KOPT-K1 (cell line): ENCODE measurements around the gene PLXNB2.
"Not testable (repeated sequence)": the region's sequence is repeated elsewhere in the genome, so short reads cannot be mapped to it uniquely, and the experiment has no call there.

Experiments
- H3K27ac ChIP-seq: fragments of 200-600 bp; sonication (generic); 2 replicates; pipeline ENCODE4 v1.5.1; 2016; ENCODE audit warnings: antibody characterized with exemption, mild to moderate bottlenecking, low read depth, low read length; ENCODE audit not compliant: poor library complexity, severe bottlenecking
- H3K36me3 ChIP-seq: fragments of 200-600 bp; sonication (generic); 2 replicates; pipeline ENCODE4 v1.5.1; 2017; ENCODE audit warnings: antibody characterized with exemption, mild to moderate bottlenecking, low read length, moderate library complexity; ENCODE audit not compliant: insufficient read depth
- H3K9me3 ChIP-seq: fragments of 200-600 bp; sonication (generic); 2 replicates; pipeline ENCODE4 v1.5.1; 2017; ENCODE audit warnings: antibody characterized with exemption, low read length, mild to moderate bottlenecking; ENCODE audit not compliant: insufficient read depth, poor library complexity, severe bottlenecking

The PLXNB2 gene

DNA sequence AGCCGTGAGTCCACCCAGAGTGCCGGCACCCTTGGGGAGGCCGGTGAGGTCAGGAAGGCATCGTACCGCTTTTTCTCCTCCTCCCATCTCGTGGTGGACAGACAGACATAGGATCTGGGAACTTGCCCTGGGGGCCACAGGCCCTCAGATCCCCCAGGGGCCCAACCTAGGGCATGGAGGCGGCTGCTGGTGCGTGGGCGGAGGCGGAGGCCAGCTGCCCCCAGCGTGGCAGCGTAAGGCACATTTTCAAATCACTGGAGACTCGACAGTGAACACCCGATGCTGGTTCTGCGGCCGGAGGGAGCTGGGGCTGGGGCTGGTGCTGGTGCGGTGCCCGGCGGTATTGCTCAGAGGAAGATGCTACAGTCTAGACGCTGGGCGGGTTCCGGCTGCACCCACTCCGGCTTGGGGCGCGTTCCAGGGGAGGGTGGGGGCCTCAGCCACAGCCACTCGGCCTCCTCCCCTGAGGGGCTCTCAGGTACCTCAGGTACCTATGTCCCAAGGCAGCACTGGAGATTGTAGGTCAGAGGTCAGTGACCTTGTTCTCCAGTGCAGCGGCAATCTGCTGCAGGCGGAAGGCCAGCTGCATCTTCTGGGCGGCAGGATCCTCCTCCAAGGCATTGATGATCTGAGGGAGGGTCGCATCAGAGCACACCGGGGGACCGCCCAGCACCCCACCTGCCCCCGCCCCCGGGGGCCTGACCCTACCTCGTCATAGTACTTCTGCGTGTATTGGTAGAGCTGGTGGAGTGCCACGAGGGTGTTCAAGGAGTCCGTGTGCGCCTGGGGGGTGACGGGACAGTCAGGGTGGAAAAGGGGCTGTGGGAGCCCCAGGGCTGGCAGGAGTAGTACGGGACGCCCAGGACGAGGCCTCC, 32.0 kb downstream of the PLXNB2 start:
- Histone ChIP-seq H3K9me3 (no peaks in the 10 kb centered on the region), H3K36me3 (no peaks in the 10 kb centered on the region), H3K27ac (no peak overlapping the region)

DNA sequence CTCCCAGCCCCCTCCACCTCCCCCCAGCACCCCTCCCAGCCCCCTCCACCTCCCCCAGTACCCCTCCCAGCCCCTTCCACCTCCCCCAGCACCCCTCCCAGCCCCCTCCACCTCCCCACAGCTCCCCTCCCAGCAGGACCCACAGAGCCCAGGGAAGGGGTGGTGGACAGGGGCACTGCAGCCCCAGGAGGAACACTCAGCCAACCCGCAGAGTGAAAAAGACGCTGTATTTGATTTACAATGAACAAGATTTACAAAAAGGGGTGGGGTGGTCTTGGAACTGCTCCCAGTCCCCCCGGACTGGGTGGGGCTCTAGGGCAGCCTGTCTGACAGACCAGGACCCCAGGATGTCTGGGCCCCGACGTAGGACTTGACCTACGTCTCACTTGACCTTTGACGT, 32.7 kb downstream of the PLXNB2 start:
- Histone ChIP-seq H3K9me3 (no peaks in the 10 kb centered on the region), H3K36me3 (no peaks in the 10 kb centered on the region), H3K27ac (no peak overlapping the region)

DNA sequence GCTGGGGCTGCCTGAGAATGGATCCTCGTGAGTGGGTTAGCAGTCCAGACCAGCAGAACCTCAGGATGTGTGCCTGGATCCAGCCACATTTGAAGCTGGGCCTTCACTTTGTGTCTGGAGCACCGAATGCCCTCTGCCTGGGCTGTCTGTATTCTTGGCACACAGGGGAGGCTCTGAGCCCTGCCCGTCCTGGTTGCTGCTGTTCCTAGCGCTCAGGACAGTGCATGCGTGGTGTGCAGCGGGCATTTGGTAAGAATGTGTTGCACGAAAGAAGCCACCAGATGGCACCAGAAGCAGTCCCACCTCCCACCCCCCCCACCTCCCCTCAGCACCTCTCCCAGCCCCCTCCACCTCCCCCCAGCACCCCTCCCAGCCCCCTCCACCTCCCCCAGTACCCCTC, 33.1 kb downstream of the PLXNB2 start:
- Histone ChIP-seq H3K9me3 (no peaks in the 10 kb centered on the region), H3K36me3 (no peaks in the 10 kb centered on the region), H3K27ac (no peak overlapping the region)

DNA sequence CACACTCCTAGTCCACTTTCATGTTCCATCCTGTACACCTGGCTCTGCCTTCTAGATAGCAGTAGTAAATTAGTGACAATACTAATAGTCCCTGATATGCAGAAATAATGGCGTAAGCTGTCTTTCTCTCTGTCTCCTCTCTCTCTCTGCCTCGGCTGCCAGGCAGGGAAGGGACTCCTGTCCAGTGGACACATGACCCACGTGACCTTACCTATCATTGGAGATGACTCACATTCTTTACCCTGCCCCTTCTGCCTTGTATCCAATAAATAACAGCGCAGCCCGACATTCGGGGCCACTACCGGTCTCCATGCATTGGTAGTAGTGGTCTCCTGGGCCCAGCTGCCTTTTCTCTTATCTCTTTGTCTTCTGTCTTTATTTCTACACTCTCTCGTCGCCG, 33.7 kb downstream of the PLXNB2 start:
- not testable (repeated sequence) for H3K36me3 ChIP-seq, H3K27ac ChIP-seq, H3K9me3 ChIP-seq

DNA sequence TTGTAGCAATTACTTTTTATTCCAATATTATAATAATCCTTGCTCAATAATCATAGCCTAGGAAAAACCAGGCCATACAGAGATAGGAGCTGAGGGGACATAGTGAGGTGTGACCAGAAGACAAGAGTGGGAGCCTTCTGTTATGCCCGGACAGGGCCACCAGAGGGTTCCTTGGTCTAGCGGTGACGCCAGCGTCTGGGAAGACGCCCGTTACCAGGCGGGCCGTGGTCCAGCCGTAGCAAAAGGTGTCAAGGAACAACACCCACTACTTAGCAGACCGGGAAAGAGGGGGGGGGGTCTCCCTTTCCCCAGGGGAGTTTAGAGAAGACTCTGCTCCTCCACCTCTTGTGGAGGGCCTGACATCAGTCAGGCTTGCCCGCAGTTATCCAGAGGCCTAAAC, 34.1 kb downstream of the PLXNB2 start:
- not testable (repeated sequence) for H3K36me3 ChIP-seq, H3K9me3 ChIP-seq, H3K27ac ChIP-seq

DNA sequence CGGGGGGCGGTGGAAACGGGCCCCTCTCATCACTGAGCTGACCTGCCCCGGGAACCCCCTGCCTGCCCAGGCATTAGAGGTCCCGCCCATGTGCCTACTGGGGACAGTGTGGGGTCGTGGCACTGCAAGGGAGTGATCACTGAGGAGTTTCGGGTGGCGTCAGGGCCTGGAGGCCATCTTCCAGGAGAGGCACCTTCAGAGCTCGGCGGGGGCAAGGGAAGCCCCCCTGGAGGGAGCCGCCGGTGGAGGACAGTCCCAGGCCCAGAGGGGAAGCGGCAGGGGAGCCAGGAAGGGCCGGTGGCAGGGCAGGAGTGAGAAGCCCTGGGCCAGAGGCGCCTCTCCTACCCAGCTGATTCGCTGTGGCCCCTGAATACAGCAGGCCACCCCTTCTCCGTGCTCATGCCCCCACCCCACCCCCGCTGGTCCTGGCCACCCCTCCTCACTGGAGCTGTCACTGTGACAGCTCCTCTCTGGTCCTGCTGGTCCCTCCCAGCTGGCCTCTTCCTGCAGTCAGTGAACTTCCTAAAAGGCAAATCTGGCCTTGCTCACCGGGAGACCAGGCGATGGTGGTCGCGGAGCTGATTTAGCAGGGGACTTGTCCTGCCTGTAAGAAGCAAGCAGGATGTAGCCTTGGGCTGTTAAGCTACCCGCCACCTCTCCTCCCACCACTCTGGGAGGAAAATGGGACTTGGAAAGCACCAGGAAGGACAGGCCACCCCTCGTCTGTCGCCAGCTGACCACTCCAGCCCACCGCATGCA, 35.2 kb downstream of the PLXNB2 start:
- H3K9me3 ChIP-seq, result no peaks in the 10 kb centered on the region
- H3K27ac ChIP-seq, result no peak overlapping the region
- H3K36me3 ChIP-seq, result no peaks in the 10 kb centered on the region

DNA sequence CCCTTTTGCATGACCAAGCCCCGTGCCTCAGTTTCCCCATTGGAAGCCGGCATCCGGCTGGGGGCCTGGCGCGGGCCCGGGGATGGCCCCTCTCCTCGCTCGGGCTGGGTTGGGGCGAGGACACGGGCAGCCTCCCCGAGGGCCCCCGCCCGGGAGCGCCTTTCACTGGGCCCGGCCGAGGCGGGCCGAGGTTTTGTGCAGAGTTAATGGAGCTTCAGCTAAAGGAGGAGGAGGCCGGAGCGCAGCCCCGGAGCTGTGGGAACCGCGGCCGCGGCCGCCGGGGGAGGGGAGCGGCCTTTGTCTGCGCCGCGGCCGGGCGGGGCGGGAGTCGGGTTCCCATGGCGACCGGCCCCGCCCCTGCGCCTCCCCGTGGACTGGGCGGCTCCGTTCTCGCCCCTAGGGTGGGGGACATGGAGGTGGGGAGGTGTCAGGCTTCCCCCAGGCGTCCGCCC, 35.9 kb downstream of the PLXNB2 start:
- Histone ChIP-seq H3K27ac (no peak overlapping the region), H3K9me3 (no peaks in the 10 kb centered on the region), H3K36me3 (no peaks in the 10 kb centered on the region)

DNA sequence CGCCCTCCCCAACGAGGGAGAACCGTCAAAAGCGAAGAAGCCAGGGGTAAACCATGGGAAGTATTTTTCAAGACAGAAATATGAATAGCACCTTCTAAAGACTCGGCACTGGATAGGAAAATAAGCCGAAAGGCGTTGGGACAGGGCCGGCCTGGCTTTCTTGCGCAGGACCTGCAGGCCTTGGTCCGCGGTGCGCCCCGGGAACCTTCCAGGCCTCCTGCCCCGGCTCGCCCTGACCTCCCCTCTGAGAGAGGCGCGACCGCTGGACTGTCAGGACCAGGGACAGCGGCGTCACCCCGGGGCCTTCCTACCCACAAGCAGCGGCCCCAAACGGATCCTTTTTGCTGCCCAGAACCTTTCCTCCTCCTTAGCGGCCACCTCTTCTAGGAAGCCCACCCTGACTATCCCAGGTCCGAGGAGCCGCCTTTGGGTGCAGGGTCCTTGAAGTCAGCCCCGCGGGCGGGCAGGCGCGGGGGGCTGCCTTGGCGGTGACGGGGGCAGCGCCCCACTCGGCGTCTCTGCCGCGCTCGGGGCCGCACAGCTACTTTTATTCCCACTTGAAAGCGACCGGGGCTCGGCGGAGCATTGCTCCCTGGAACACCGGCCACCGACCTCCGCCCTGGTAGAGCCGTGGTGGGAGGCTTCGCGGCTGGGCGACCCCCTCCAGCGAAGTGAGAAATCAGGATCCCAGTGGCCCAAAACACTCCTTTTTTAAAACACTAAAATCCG, 36.6 kb downstream of the PLXNB2 start:
- H3K36me3 ChIP-seq, result no peaks in the 10 kb centered on the region
- H3K9me3 ChIP-seq, result no peaks in the 10 kb centered on the region
- H3K27ac ChIP-seq, result no peak overlapping the region

DNA sequence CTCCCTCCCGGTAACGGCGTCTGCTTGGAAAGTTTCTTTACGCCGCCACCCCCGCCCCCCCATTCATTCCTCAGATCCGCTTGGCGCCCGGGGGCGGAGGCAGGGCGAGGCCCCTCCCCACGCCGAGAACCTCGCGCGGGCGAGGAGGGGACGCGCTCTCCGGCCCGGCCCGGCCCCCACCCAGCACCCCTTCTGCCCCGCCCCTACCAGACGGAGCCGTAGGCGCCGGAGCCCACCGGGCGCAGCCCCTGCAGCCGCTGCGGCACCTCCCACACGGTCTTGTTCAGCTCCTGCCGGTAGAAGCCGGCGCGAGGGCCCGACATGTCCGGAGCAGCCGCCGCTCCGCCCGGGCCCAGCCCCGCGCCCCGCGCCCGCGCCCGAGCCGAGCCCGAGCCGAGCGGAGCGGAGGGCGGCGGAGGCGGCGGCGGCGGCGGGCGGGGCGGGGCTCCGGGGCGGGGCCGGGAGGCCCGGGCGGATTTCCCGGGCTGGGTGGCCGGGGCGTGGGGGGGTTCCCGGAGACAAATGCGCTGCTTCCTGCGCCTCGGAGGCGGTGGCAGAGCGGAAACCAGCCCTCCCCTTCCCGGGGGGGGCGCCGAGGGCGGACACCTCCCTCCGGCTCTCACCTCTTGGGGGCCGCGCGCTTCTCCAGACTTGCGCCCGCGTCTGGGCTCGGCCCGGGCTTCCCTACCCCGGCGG, 37.3 kb downstream of the PLXNB2 start, which contains the start of gene MAPK11:
Gene MAPK11 (minus strand): TSS at position 411 of the 696 bp plus-strand sequence. CDS start 88 bp downstream, at position 323.
- Histone ChIP-seq H3K36me3 (no peaks in the 10 kb centered on the region), H3K27ac (no peak within 1 kb of the TSS)

DNA sequence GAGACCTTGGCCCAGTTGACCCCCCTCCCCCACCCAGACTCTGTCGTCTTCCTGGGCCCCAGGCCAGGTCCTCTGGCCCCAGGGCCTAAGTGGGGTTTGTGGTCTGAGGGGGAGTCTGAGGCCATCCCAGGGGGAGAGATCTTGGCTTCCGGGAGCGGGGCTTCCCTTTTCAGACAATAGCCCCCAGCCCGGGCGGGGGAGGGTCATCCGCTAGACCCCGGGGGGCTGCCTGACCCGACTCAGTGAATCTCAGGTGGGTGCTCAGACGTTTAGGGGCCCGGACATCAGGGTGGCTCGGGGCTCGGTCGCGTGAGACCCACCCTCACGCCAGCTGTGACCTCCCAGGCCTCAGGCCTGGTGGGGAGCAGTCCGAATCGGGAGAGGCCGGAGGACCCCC, 37.9 kb downstream of the PLXNB2 start:
- Histone ChIP-seq H3K9me3 (no peaks in the 10 kb centered on the region), H3K36me3 (no peaks in the 10 kb centered on the region), H3K27ac (no peak overlapping the region)

More for the DNA sequence above, 37.3 kb downstream of the PLXNB2 start, which contains the start of gene MAPK11:
- H3K9me3 ChIP-seq, result no peaks in the 10 kb centered on the region

DNA sequence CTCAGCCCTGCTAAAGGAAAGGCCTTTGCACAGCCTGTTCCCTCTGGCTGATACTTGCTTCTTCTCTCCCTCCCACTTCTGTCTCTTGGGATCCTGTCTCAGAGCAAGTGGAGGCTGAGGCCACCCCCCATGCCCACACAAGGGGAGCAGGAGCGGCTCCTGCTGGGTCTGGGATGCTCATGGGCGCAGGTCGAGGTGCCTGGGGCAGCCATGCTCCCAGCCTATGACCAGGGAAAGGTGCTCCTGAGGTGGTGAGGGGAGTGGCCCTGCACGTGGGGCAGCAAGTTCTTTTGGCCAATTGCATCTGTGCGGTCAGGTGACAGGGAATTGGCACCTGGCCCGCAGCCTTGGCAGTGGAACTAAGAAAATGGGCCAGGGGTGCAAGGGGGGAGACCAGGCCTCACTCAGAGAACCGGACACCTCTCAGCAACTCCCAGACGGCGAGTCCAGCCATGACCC, 38.8 kb downstream of the PLXNB2 start:
- H3K27ac ChIP-seq, result no peak overlapping the region
- no peaks in the 10 kb centered on the region for H3K9me3 ChIP-seq
- H3K36me3 ChIP-seq, result no peaks in the 10 kb centered on the region

DNA sequence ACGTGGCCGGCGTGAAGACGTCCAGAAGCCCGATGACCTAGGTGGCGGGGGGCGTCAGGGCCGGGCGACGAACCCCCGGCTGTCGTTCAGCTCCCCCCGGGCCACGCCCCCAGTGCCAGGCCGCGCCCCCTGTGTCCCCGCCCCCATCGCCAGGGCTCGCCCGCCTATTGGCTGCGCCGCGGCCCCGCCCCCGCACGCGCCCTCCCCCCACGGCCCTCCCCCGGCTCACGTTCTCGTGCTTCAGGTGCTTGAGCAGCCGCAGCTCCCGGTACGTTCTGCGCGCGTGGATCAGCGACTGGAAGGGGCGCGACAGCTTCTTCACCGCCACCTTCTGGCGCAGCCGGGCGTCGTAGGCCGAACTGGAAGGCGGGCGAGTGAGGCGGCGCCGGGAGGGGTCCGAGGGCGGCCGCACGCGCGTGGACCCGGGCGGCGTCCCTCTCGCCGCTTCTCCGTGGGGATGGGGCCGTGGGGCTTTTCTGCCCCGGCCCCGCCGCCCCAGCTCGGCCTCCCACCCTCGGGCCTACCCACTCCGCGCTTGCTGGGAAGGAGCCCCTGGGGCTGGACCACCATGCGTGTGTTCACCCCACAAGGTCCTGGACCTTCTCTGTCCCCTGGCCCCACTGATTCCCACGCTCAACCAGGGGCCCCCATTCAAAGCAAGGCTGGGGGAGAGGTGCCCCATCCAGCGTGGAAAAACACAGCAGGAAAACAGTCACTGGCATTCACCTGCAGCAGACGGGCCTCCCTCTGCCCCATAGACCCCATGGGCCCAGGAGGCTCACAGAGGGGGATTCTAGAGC, 39.7 kb downstream of the PLXNB2 start:
- H3K36me3 ChIP-seq, result no peaks in the 10 kb centered on the region
- H3K9me3 ChIP-seq, result no peaks in the 10 kb centered on the region
- H3K27ac ChIP-seq, result no peak overlapping the region

DNA sequence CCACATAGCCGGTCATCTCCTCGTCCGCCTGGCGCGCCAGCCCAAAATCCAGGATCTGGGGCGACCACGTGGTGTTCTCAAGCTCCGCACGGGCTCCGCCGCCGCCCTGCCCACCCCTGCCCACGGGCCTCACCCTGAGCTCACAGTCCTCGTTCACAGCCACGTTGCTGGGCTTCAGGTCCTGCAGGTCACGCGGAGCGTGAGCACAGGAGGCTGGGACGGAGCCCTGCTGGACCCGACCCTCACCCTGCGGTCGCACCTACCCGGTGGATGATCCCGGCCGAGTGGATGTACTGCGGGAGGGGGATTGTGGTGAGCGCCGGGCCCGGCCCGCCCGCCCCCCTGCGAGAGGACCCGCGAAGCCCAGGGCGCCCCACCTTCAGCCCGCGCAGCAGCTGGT, 40.5 kb downstream of the PLXNB2 start:
- no peaks in the 10 kb centered on the region for H3K36me3 ChIP-seq
- no peak overlapping the region for H3K27ac ChIP-seq
- H3K9me3 ChIP-seq, result no peaks in the 10 kb centered on the region
